Activated naive CD8-positive, alpha-beta T cell (primary cell): ENCODE data around the gene MKKS.
A peak's percentile ranks its signal among the peaks of the same experiment; 100 is the strongest.
"Not testable (repeated sequence)": the region's sequence is repeated elsewhere in the genome, so short reads cannot be mapped to it uniquely, and the experiment has no call there.

Source experiments
- H3K27ac Mint-ChIP-seq: one replicate; pipeline ENCODE4 v1.8.0; 2021; ENCODE audit warnings: mixed read lengths
- H3K27me3 Mint-ChIP-seq: one replicate; pipeline ENCODE4 v1.8.0; 2021; ENCODE audit warnings: mixed read lengths
- H3K36me3 Mint-ChIP-seq: one replicate; pipeline ENCODE4 v1.8.0; 2021; ENCODE audit warnings: mixed read lengths
- H3K4me1 Mint-ChIP-seq: one replicate; pipeline ENCODE4 v1.8.0; 2021; ENCODE audit warnings: low read depth, mixed read lengths
- H3K4me3 Mint-ChIP-seq: one replicate; pipeline ENCODE4 v1.8.0; 2021; ENCODE audit warnings: mild to moderate bottlenecking, mixed read lengths
- H3K9me3 Mint-ChIP-seq: one replicate; pipeline ENCODE4 v1.8.0; 2021; ENCODE audit warnings: low read depth, mixed read lengths

The MKKS gene

DNA sequence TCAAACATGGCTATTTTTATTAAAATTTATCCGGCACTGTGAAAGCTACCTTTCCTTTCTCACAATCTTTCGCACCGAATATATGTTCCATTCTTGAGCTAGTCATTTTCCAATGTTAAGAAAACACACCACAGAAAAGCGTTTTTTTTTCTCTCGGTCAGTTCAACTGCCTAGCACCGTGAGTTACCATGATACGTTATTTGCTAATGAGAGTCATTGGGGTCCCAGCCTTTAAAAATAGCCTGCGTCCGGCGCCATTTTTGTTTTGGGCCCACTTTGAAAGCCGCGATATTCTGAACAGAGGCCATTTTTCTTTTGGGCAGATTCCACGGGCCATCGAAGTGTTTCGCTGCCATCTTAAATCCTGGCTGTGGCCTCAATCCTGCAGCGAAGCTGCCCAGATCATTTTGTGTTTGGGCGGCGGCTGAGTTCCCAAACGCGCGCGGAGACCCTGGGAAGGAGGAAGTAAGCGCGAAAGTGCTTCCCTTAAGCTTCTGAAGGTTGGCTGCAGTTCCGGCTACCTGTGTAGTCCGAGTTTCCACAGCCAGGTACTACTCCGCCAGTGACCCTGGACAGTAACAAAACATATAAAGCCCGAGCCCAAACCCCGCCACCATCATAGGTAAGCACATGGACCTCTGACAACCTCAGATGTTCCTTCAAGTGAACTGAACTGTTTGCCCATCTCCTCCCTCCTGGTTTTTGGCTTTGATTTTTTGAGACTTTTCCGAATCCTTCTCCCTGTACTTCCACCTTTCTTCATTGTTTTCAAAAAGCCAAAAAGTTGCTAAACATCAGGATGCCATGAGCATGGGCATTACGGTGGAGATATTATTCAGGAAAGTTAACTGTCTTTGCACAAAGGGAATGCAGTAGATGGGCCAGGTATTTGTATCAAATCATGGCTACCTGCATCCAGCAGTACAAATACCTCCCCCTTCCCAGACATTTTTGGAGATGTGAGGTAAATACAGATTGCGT, 1.1 kb upstream of the MKKS start, which contains the start of gene SLX4IP:
SLX4IP (plus strand) TSS at position 474 of the 981 bp plus-strand sequence. CDS start 22,900 bp downstream, outside the sequence.
- H3K4me1 Mint-ChIP-seq: peaks cover 48% of the 10 kb centered on the region
- H3K9me3 Mint-ChIP-seq: no peaks in the 10 kb centered on the region
- no peaks in the 10 kb centered on the region for H3K36me3 Mint-ChIP-seq
- H3K4me3 Mint-ChIP-seq: peak within 1 kb of the TSS; percentile 96
- peak within 1 kb of the TSS; percentile 98 for H3K27ac Mint-ChIP-seq
- no peaks in the 10 kb centered on the region for H3K27me3 Mint-ChIP-seq

DNA sequence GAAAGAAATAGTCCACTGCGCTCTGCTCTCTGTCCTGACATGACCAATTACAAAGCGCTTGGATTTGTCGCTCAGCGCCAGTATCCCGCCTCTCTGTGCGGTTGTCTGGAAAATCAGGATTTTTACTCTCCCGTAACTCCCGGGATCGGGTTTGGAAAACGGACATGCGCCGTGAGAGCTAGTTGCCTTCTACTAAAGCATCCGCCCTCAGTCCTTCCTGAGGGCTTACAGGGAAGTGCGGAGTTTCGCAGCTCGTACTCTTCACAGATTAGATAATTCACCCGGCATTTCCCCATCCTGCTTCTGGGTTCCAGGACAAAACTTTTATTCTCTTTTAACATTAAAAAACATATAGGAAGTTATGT, 427 bp upstream of the MKKS start:
- Mint-ChIP-seq H3K4me3 (peak overlapping the region; percentile 96), H3K9me3 (no peaks in the 10 kb centered on the region), H3K27me3 (no peaks in the 10 kb centered on the region), H3K27ac (peak overlapping the region; percentile 98), H3K36me3 (no peaks in the 10 kb centered on the region), H3K4me1 (peaks cover 52% of the 10 kb centered on the region)

DNA sequence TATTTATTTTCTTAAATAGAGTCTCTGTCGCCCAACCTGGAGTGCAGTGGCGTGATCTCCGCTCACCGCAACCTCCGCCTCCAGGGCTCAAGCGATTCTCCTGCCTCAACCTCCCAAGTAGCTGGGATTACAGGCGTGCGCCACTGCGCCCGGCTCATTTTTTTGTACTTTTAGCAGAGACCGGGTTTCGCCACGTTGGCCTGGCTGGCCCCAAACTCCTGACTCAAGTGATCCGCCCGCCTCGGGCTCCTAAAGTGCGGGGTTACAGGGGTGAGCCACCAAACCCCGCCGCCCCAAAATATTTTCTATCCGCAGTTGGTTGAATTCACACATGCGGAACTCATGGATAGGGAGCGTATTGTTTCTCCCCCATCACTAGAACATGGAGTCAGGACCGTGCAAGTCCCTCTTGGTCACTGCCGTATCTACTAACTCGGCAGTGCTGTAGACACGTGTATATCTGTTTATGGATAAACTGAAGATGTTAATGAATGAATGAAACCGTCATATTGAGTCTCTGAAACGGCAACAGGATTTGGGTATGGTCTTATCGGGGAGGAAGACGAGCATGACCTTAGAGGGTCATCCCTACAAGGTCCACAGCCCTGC, 904 bp downstream of the MKKS start:
- Mint-ChIP-seq H3K4me1 (peaks cover 59% of the 10 kb centered on the region), H3K4me3 (peak overlapping the region; percentile 96), H3K27me3 (no peaks in the 10 kb centered on the region), H3K27ac (peak overlapping the region; percentile 98), H3K36me3 (no peaks in the 10 kb centered on the region), H3K9me3 (no peaks in the 10 kb centered on the region)

DNA sequence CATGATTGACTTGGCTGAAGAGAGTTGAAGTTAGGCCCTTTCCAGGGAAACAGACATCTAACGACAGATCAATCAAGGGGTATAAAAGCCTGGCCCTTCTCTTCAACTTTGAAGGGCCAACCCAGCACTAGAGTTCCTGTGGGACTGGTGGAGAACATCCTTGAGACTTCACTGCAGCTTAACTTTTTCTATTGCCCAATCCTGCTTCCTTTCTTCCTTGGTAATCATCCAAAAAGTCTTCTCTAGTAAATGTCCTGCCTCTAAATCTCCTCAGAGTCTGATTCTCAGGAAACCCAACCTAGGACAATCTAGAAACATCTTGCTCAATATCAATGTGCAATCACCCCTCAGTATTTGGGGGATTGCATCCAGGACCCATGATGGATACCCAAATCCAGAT, 1.9 kb downstream of the MKKS start:
- H3K4me1 Mint-ChIP-seq: peaks cover 63% of the 10 kb centered on the region
- H3K27ac Mint-ChIP-seq: peak overlapping the region; percentile 12
- H3K36me3 Mint-ChIP-seq: no peaks in the 10 kb centered on the region
- no peaks in the 10 kb centered on the region for H3K9me3 Mint-ChIP-seq
- peak overlapping the region; percentile 53 for H3K4me3 Mint-ChIP-seq
- no peaks in the 10 kb centered on the region for H3K27me3 Mint-ChIP-seq

DNA sequence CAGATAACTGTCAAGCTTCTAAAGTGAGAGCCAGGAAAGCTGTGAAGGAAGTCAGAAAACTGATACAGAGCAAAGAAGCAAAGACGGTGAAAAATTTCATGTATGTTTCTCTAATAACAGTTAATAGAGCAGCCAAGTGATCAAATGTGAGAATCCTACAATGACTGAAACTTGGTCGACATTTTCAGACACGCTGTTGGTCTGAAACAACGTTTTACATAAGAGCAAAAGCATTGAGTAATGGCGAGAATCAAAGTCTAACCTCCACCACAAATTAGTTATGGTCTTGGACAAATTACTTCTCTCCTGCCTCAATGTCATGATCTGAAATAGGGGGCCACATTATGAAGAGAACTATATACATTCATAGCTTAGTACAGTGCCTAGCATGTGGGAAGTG, 3.3 kb downstream of the MKKS start:
- Mint-ChIP-seq H3K4me1 (peaks cover 60% of the 10 kb centered on the region), H3K4me3 (no peak overlapping the region), H3K9me3 (no peaks in the 10 kb centered on the region), H3K27ac (peak overlapping the region; percentile 22), H3K27me3 (no peaks in the 10 kb centered on the region), H3K36me3 (no peaks in the 10 kb centered on the region)

DNA sequence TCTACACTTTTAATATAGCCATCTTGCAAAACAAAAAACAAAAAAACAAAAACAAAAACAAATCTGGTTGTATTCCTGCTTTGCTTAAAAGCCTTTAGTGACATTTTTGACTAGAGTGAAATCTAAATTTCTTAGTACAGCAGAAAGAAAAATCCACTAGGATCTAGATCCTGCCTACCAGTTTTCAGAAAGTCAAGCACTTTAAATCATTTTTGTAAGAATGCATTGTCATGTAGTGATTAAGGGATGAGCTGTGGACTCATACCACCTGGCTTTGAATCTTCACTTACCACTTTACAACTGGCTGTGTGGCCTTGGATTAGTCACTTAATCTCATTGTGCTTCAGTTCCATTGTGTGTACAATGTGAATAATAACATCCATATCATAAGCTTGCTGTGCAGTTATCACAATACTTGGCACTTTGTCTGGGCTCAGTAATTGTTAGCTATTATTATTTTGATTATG, 4.0 kb downstream of the MKKS start:
- Mint-ChIP-seq H3K27me3 (no peaks in the 10 kb centered on the region), H3K9me3 (no peaks in the 10 kb centered on the region), H3K4me3 (no peak overlapping the region), H3K36me3 (no peaks in the 10 kb centered on the region), H3K4me1 (peaks cover 54% of the 10 kb centered on the region), H3K27ac (peak overlapping the region; percentile 58)

DNA sequence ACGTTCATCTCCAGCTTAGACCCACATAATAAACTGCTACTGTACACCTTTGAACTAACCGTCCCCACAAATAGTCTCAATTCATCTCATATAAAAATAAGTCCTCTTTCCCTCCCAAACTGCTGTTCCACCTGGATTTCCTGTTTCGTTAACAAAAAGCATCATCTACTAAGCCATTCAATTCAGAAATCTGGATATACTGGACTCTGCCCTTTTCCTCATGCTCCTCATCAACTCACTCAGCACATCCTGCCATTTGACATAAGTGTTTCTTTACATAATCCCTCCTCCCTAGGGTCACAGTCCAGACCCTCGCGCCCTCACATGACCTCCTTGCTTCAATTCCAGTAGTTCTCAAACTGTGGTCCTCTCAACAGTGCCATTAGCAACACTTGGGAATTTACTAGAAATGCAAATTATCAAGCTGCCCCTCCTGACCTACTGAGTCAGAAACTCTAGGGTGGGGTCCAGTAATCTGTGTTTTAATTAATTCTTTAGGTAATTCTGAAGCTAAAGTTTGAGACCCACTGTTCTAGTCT, 4.5 kb downstream of the MKKS start:
- Mint-ChIP-seq H3K4me3 (no peak overlapping the region), H3K27me3 (no peaks in the 10 kb centered on the region), H3K27ac (peak overlapping the region; percentile 58), H3K4me1 (peaks cover 53% of the 10 kb centered on the region), H3K36me3 (no peaks in the 10 kb centered on the region), H3K9me3 (no peaks in the 10 kb centered on the region)

DNA sequence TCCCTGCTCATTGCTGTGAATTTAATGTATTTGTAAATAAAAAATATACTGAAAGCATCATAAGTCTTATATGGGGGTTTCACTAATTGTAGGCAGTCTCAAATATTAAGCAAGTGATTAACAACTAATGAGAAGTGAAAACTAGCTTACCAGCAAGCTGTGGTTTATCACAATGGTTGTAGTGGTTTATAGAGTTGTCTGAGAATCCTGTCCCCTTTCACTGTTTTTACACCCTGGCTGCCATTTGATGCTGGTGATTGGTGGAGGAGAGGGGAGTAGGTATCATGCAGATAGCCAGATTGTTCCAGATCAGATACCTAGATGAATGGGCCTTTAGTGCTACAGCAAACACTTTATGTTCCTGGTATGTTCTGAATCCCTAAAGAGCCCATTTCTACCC, 6.0 kb downstream of the MKKS start:
- Mint-ChIP-seq H3K36me3 (peaks cover 2% of the 10 kb centered on the region), H3K4me3 (no peak overlapping the region), H3K27ac (no peak overlapping the region), H3K27me3 (no peaks in the 10 kb centered on the region), H3K4me1 (peaks cover 54% of the 10 kb centered on the region), H3K9me3 (no peaks in the 10 kb centered on the region)

DNA sequence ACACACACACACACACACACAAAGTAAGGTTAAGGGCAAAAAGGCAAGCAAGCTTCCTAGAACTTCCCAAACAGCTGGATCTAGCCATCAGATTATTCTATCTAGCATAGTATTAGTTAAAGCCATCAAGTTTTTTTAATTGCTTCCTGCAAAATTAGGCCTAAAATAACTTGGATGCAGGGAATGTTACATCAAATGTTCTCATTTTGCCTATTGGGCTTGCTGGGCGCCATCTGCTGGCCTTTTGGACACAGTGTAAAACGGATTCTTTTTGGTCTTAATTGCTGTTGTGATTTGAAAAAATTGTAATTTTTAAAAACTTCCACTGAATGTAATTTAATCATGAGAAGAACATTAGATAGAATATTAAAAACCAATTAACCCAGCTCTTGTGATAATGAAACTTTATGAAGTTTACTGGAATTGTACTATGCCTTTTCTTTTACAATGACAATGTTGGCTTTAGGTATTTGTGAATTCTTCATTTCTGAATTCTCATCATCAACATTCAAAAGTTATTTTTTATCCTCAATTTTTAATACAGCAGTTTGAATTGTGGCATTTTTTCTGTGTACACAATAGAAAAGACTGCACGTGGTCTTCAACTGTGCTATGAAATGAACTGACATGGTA, 6.8 kb downstream of the MKKS start:
- no peaks in the 10 kb centered on the region for H3K27me3 Mint-ChIP-seq
- no peaks in the 10 kb centered on the region for H3K9me3 Mint-ChIP-seq
- H3K36me3 Mint-ChIP-seq: peaks cover 2% of the 10 kb centered on the region
- H3K4me1 Mint-ChIP-seq: peaks cover 50% of the 10 kb centered on the region
- H3K4me3 Mint-ChIP-seq: no peak overlapping the region
- H3K27ac Mint-ChIP-seq: no peak overlapping the region

DNA sequence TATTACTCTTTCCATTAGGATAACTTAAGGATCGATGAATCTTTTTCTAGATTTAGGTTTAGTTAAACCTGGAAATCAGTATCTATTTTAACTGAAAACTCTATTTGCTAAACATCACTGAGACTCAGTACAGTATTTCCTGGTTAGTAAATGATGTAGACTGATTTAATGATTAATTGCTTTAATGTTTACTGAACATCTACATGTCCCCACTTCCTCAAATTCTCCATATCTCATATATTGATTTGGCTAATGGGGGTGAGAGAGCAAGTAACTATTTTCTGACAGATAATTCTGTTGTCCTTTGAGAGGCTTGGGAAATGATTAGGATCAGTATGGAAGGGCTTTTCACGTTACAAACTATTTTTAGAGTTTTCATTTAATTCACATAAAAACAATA, 10.3 kb downstream of the MKKS start:
- H3K9me3 Mint-ChIP-seq: no peaks in the 10 kb centered on the region
- H3K27me3 Mint-ChIP-seq: no peaks in the 10 kb centered on the region
- H3K4me3 Mint-ChIP-seq: no peak overlapping the region
- peaks cover 6% of the 10 kb centered on the region for H3K36me3 Mint-ChIP-seq
- peaks cover 20% of the 10 kb centered on the region for H3K4me1 Mint-ChIP-seq
- H3K27ac Mint-ChIP-seq: no peak overlapping the region

DNA sequence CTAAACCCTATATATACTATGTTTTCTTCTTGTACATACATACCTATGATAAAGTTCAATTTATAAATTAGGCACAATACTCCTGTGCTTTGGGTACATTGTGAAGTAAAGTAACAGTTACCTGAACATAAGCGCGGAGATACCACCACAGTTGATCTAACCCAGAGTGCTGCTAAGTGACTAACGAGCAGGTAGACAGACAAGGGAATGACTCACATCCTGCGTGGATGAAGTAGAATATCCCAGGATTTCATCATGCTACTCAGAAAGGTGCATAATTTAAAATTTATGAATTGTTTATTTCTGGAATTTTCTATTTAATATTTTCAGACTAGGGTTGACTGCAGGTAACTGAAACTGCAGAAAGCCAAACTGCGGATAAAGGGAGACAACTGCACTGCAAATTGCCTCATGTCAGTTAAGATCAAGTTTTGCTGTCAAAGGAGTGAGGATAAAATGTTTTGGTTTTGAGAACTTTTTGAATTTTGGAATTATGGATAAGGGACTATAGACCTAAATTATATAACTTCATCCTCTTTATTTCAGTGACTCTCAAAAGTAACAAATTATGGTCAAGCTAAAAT, 14.4 kb downstream of the MKKS start:
- peaks cover 13% of the 10 kb centered on the region for H3K4me1 Mint-ChIP-seq
- H3K36me3 Mint-ChIP-seq: peaks cover 10% of the 10 kb centered on the region
- no peak overlapping the region for H3K4me3 Mint-ChIP-seq
- no peaks in the 10 kb centered on the region for H3K27me3 Mint-ChIP-seq
- no peaks in the 10 kb centered on the region for H3K9me3 Mint-ChIP-seq
- H3K27ac Mint-ChIP-seq: no peak overlapping the region

DNA sequence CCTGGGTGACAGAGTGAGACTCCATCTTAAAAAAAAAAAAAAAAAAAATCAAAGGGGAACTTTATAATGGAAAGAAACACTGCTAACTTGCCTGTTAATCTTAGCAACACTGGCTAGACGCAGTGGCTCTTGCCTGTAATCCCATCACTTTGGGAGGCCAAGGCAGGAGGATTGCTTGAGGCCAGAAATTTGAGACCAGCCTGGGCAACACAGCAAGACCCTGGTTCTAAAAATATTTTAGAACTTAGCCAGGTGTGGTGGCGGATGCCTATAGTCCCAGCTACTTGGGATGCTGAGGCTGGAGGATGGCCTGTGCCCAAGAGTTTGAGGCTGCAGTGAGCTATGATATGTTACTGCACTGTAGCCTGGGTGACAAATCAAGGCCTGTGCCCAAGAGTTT, 16.8 kb downstream of the MKKS start:
- H3K36me3 Mint-ChIP-seq, H3K4me3 Mint-ChIP-seq, H3K4me1 Mint-ChIP-seq: not testable (repeated sequence)

DNA sequence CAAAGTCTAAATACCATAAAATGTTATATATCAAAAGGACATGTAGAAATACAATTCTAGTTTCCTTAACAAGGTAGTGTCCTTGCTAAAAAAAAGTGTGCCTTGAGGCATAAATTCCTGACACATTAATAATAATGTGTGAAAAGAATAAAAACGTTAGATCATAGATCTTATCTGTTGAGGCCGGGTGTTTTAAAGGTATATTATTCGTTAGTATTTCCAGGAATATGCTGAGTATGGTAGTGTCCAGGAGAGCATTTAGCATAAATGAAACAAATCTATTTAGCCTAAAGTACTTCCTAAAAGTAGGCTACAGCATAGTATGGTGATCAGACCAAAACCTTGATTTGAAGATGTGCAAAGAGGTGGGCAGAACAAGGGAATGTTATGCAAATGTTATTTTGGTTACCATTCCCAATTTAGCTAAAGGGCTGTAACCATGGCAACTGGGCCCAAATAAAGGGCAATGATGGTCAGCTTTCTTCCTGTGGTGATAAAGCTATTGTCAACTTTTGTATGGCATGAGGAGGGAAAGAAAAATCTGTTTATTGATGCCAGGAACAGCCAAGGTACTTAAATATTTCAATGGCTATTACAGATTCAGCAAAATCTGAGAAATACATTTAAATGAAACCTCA, 18.9 kb downstream of the MKKS start:
- Mint-ChIP-seq H3K4me3 (no peak overlapping the region), H3K27ac (no peak overlapping the region), H3K9me3 (no peaks in the 10 kb centered on the region), H3K27me3 (no peaks in the 10 kb centered on the region), H3K4me1 (peaks cover 5% of the 10 kb centered on the region), H3K36me3 (peaks cover 4% of the 10 kb centered on the region)

More for the DNA sequence above, 16.8 kb downstream of the MKKS start:
- H3K9me3 Mint-ChIP-seq, H3K27me3 Mint-ChIP-seq, H3K27ac Mint-ChIP-seq: not testable (repeated sequence)
